ENCODE data around the gene SNX10. TPM values are rescaled to one million over a fixed set of nuclear protein-coding genes. Genes with fewer than 3 reads are reported as not detected.
A peak's percentile ranks its signal among the peaks of the same experiment; 100 is the strongest.
"Not testable (repeated sequence)": the region's sequence is repeated elsewhere in the genome, so short reads cannot be mapped to it uniquely, and the experiment has no call there.

SNX10 gene
- total RNA-seq = 1.1 TPM
- long read RNA-seq, partial matches to known transcripts = 0 of 4 reads
- long read RNA-seq, other reads (novel, unspliced or antisense) = 0 of 4 reads

DNA sequence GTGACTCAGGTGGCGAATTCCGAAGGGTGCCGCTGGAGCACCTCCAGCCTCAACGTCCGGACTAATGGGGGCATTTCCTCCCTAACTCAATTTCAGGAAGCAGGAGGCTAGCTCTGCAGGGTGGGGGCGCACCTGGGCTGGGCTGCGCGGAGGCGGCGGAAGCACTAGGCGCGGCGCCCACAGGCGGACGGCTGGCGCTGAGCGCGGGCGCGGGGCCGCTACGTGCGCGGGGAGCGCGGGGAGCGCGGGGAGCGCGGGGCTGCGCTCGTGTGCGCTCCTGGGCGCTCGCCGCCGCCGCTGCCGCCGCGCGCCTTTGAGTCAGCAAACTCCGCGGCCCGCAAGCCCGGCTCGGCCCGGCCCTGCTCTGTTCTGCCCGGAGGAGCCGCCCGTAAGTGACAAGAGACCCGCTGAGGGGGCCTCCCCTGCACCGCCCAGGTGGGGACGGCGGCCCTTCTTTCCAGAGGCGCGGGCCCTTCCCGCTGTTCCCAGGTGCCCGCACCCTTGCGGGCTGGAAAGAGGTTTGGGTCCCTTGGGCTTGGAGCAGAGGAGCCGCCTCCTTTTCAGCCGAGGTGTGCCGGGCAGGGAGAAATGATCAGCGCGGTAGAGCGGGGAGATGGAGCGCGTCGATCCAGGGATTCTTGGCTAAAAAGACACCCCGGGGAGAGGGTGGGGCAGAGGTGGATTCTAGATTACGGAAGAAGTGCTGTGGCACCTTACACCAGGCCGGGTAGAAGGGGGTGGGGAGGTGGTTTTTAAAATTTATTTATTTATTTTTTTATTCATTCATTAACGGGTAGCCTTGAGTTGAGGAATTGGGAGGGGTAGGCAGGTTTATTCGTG, at the start of gene SNX10:
TSS of gene SNX10 (plus strand) at position 164 of the 840 bp plus-strand sequence. CDS start 54,581 bp downstream, outside the sequence.
- DNase-seq = peak; percentile 69
- intact Hi-C loops (cut with micrococcal nuclease) = no loop called here
- peak; percentile 87 for ATAC-seq

DNA sequence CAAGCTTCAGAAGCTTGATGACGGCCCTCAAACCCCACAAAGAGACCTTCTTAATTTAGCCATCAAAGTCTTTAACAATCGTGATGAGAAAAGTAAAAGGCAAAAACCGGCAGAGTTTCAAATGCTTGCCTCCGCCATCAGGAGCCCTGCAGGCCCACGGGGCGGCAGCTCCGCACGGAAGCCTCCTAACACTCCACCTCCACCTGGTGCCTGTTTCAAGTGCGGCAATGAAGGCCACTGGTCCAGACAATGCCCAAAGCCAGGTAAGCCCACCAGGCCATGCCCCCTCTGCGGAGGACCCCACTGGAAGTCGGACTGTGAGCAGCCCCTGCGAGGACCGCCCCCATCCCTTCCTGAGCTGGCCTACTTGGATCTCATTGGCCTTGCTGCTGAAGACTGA, 46.5 kb upstream of the SNX10 start:
- ATAC-seq (no peak), DNase-seq (no peak)
- intact Hi-C loops (cut with micrococcal nuclease) = no loop called here

DNA sequence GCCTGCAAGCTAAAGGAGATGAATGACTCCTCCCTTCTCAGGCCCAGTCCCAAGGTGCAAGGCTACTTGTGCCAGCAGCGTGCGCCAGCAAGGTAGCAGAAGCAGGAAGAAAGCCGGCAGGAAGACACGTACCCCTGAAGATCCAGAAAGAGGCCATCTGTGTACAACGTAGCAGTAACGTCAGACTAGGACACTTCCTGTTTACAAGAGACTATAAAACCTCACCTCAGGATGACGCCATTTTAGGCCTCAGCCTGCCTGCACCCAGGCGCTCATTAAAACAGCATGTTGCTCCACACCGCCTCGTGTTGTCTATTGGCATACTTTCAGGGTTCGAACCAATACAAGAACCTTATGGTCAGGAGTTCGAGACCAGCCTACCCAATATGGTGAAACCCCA, 41.4 kb upstream of the SNX10 start:
- ATAC-seq (no peak), DNase-seq (no peak)
- intact Hi-C loops (cut with micrococcal nuclease) = no loop called here

- DNase-seq = not testable (repeated sequence)
These were observed 29.8 kb upstream of the SNX10 start for GRCh38 chr7:26261866-26262265.

GRCh38 chr7:26265065-26265464, 26.6 kb upstream of the SNX10 start:
- DNase-seq = no peak
- intact Hi-C loops (cut with micrococcal nuclease) = no loop called here
- ATAC-seq = no peak

More at GRCh38 chr7:26261866-26262265, 29.8 kb upstream of the SNX10 start:
- ATAC-seq; intact Hi-C loops (cut with micrococcal nuclease): not testable (repeated sequence)

GRCh38 chr7:26265499-26266075, 26.1 kb upstream of the SNX10 start:
- DNase-seq = no peak

GRCh38 chr7:26267601-26268166, 24.0 kb upstream of the SNX10 start:
- ATAC-seq (no peak), DNase-seq (no peak)

More at GRCh38 chr7:26265499-26266075, 26.1 kb upstream of the SNX10 start:
- no peak for ATAC-seq
- intact Hi-C loops (cut with micrococcal nuclease) = no loop called here

GRCh38 chr7:26275213-26275612, 16.4 kb upstream of the SNX10 start:
- intact Hi-C loops (cut with micrococcal nuclease) = no loop called here
- no peak for DNase-seq
- no peak for ATAC-seq

More at GRCh38 chr7:26267601-26268166, 24.0 kb upstream of the SNX10 start:
- intact Hi-C loops (cut with micrococcal nuclease) = no loop called here

- DNase-seq = no peak
- intact Hi-C loops (cut with micrococcal nuclease) = no loop called here
- ATAC-seq = no peak
These were observed 12.9 kb upstream of the SNX10 start for GRCh38 chr7:26278770-26279169.

DNA sequence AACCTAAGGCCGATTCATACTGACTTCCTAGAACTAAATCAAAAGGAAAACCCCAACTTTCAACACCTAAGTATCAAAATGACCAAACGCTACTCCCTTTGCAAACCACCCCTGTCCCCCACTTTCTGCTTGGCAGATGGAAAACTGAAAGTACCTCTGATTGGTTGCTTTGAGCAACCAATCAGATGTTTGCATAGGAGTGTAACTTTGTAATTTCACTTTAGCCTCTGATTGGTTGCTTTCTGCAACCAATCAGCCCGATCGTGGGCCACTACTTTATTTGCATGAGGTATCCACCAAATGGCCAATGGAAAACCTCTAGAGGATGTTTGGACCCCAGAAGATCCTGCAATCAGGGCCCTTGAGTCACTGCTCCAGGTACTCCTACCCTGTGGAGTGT, 12.3 kb upstream of the SNX10 start:
- ATAC-seq (no peak), DNase-seq (no peak)
- intact Hi-C loops (cut with micrococcal nuclease) = no loop called here

DNA sequence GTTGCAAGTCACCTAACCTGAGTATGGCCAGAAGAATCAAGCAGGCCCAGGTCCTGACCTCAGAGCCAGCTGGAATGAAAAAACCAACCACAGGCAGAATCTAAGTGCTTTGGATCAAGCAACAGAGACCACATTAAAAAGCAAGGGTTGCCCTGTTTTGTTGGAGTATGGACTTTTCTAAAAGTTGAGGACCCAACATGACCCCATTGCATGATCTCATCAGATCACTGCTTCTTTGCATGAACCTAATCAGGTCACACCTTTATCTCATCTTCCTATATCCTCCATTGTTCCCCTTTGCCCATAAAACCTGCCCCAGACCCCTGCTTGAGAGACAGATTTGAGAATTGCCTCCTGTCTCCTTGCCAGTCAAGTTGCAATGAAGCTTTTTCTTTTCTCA, 11.6 kb upstream of the SNX10 start:
- ATAC-seq = no peak
- intact Hi-C loops (cut with micrococcal nuclease) = no loop called here
- DNase-seq = no peak

- intact Hi-C loops (cut with micrococcal nuclease) = no loop called here
- ATAC-seq (no peak), DNase-seq (no peak)
These were observed 10.9 kb upstream of the SNX10 start for GRCh38 chr7:26280723-26281122.

DNA sequence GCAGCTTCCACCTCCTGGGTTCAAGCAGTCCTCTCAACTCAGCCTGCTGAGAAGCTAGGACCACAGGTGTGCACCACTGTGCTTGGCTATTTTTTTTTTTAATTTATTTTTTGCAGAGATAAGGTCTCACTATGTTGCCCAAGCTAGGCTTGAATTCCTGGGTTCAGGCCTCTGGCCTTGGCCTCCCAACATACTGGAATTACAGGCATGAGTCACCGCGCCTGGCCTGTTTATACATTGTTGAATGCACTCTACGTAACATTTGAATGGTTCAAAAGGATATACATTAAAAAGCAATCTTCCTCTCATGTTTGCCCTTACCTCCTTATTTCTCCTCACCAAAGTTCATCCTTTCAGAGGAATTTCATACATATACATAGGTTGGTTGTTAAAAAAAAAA, 7.2 kb upstream of the SNX10 start:
- DNase-seq (no peak), ATAC-seq (no peak)
- intact Hi-C loops (cut with micrococcal nuclease) = no loop called here

DNA sequence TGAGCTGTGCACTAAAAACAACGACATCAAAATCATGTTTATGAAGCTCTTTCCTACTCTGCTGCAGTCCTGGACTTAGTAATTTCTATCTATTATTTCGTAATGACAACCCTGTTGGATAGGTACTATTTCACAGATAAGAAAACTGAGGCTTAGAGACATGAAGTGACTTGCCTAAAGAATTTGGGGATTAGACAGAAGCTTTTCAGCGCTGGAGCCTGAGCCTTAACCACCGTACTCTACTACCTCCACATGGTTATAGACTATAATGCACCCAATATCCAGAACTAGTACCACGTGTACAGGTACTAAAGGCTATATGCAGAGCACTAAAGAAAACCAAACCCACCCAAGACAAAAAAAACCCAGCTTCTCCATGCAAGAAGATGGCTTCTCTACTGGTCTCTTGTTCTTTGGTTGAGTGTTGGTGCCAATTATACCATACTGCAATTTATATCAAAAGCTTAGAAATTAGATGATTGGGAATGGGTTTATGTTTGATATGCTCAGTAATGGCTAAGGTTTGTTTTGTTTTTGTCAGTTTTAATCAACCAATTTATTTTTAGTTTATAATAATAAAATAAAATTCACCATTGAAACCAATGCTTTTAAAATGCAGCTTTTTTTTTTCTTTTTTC, 6.5 kb upstream of the SNX10 start:
- no peak for ATAC-seq
- DNase-seq = no peak
- intact Hi-C loops (cut with micrococcal nuclease) = no loop called here

DNA sequence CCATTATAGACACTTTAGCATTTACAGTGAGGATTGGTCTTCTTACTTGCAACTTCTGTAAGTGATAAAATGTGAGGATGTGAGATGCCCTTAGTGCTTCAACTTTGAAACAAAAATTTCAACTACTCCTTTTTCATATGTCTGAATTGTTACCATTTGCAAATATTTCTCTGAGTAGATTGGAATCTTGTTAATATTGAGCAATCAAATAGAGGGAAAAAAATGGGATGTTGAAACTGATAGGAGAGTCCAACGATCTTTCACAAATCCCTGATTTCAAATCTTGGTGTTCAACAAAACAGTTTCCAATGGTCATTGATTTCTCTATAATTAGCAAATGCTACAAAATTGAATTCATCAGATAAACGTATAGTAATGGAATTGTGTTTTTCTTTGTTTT, 5.5 kb upstream of the SNX10 start:
- ATAC-seq = no peak
- intact Hi-C loops (cut with micrococcal nuclease) = no loop called here
- no peak for DNase-seq

- DNase-seq (peak; percentile 52), ATAC-seq (peak; percentile 25)
- intact Hi-C loops (cut with micrococcal nuclease) = not testable (repeated sequence)
These were observed 3.5 kb upstream of the SNX10 start for GRCh38 chr7:26288126-26288525.

DNA sequence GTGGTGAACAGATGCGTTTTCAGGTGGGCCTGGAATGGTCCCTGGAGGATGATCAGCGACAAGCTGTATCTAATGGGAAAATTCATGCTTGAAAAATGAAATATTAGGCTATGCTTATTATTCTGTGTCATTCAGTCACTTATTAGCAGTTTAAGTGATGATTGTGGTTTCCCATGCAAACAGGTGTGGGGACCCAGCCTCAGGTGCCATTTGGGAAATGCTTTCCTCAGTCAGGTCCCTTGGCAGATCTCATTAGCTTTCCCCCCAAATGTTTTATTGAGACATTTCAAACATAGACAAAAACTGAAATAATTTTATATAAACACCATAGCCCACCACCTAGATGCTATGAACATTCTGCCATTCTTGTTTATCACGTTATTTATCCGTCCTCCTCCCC, 411 bp upstream of the SNX10 start:
- ATAC-seq = no peak
- DNase-seq = no peak
- intact Hi-C loops (cut with micrococcal nuclease) = no loop called here

- intact Hi-C loops (cut with micrococcal nuclease) = no loop called here
- ATAC-seq = no peak
- DNase-seq = no peak
These were observed 1.3 kb downstream of the SNX10 start for GRCh38 chr7:26292768-26293560.

Data from left ventricle myocardium superior (tissue), 1 donor.